D721Med (cell line): ENCODE measurements around the gene C19orf67.

Experiments used
- DNase-seq: peaks from one replicate; pipeline ENCODE4 v3.0.0; 2011; ENCODE audit warnings: low spot score; ENCODE audit not compliant: insufficient read length
- FAIRE-seq: peaks from 2 replicates; lab custom pipeline; 2011; peaks lifted over from hg19 to GRCh38; lab: Jason Lieb, UNC
- CTCF ChIP-seq: IDR thresholded peaks from 2 replicates; pipeline ENCODE4 v1.5.1; 2012; ENCODE audit warnings: mild to moderate bottlenecking, control low read depth; ENCODE audit not compliant: insufficient read depth; ENCODE audit errors: missing control alignments

The C19orf67 gene

GRCh38 chr19:14061751-14062557 is 23.6 kb downstream of the C19orf67 start, which contains the start of gene PALM3:
Gene PALM3 (minus strand): TSS chr19:14062076. CDS start chr19:14061980, 96 bp downstream.
- DNase-seq (no peak), FAIRE-seq (no peak)
- TF ChIP-seq CTCF, result no peak

GRCh38 chr19:14061081-14061749 is 24.4 kb downstream of the C19orf67 start:
- FAIRE-seq, result no peak
- no peak for TF ChIP-seq CTCF
- no peak for DNase-seq

- DNase-seq, result no peak
- no peak for TF ChIP-seq CTCF
- FAIRE-seq, result no peak
Measured at GRCh38 chr19:14059652-14060155, 25.9 kb downstream of the C19orf67 start.

GRCh38 chr19:14059093-14059480 is 26.5 kb downstream of the C19orf67 start:
- no peak for FAIRE-seq
- DNase-seq, result no peak
- peak; percentile 58 for TF ChIP-seq CTCF

GRCh38 chr19:14058182-14059092 is 27.1 kb downstream of the C19orf67 start:
- TF ChIP-seq CTCF, result no peak
- FAIRE-seq (no peak), DNase-seq (no peak)

GRCh38 chr19:14056741-14057356 is 28.7 kb downstream of the C19orf67 start:
- FAIRE-seq (no peak), DNase-seq (no peak)
- TF ChIP-seq CTCF, result no peak
